ENCODE data around the gene USO1. TPM values are rescaled to one million over a fixed set of nuclear protein-coding genes. Genes with fewer than 3 reads are reported as not detected.
A peak's percentile ranks its signal among the peaks of the same experiment; 100 is the strongest.
"Not testable (repeated sequence)": the region's sequence is repeated elsewhere in the genome, so short reads cannot be mapped to it uniquely, and the experiment has no call there.

USO1 gene
- total RNA-seq, 1 experiment from 2014 or later: 28.1 TPM

- no peak for DNase-seq (ENCODE audit: low read depth)
- in situ Hi-C loops (cut with HindIII; ENCODE audit: low pct_unique_long_range_greater_than_20kb, low sequenced_read_pairs): no loop called here
Measured at GRCh38 chr4:75737398-75737797, 13.0 kb downstream of the USO1 start.

GRCh38 chr4:75741027-75741426, 16.6 kb downstream of the USO1 start:
- no peak for DNase-seq (ENCODE audit: low read depth)
- in situ Hi-C loops (cut with HindIII; ENCODE audit: low pct_unique_long_range_greater_than_20kb, low sequenced_read_pairs): no loop called here

- DNase-seq (ENCODE audit: low read depth): no peak
- in situ Hi-C loops (cut with HindIII; ENCODE audit: low pct_unique_long_range_greater_than_20kb, low sequenced_read_pairs): no loop called here
Measured at GRCh38 chr4:75742451-75742850, 18.1 kb downstream of the USO1 start.

GRCh38 chr4:75745161-75745560, 20.8 kb downstream of the USO1 start:
- in situ Hi-C loops (cut with HindIII; ENCODE audit: low pct_unique_long_range_greater_than_20kb, low sequenced_read_pairs): no loop called here
- DNase-seq (ENCODE audit: low read depth): no peak

- no peak for DNase-seq (ENCODE audit: low read depth)
- in situ Hi-C loops (cut with HindIII; ENCODE audit: low pct_unique_long_range_greater_than_20kb, low sequenced_read_pairs): no loop called here
Measured at GRCh38 chr4:75745721-75746199, 21.4 kb downstream of the USO1 start.

- in situ Hi-C loops (cut with HindIII; ENCODE audit: low pct_unique_long_range_greater_than_20kb, low sequenced_read_pairs): no loop called here
- DNase-seq (ENCODE audit: low read depth): no peak
Measured at GRCh38 chr4:75752637-75753036, 28.3 kb downstream of the USO1 start.

- in situ Hi-C loops (cut with HindIII; ENCODE audit: low pct_unique_long_range_greater_than_20kb, low sequenced_read_pairs): no loop called here
- no peak for DNase-seq (ENCODE audit: low read depth)
Measured at GRCh38 chr4:75769036-75769435, 44.7 kb downstream of the USO1 start.

- in situ Hi-C loops (cut with HindIII; ENCODE audit: low pct_unique_long_range_greater_than_20kb, low sequenced_read_pairs): no loop called here
- DNase-seq (ENCODE audit: low read depth): no peak
Measured at GRCh38 chr4:75771607-75772006, 47.2 kb downstream of the USO1 start.

GRCh38 chr4:75777589-75777988, 53.2 kb downstream of the USO1 start:
- no peak for DNase-seq (ENCODE audit: low read depth)
- in situ Hi-C loops (cut with HindIII; ENCODE audit: low pct_unique_long_range_greater_than_20kb, low sequenced_read_pairs): no loop called here

- DNase-seq (ENCODE audit: low read depth): no peak
- in situ Hi-C loops (cut with HindIII; ENCODE audit: low pct_unique_long_range_greater_than_20kb, low sequenced_read_pairs): no loop called here
Measured at GRCh38 chr4:75779105-75779757, 54.9 kb downstream of the USO1 start.

- in situ Hi-C loops (cut with HindIII; ENCODE audit: low pct_unique_long_range_greater_than_20kb, low sequenced_read_pairs): no loop called here
- DNase-seq (ENCODE audit: low read depth): no peak
Measured at GRCh38 chr4:75781305-75781704, 56.9 kb downstream of the USO1 start.

- in situ Hi-C loops (cut with HindIII; ENCODE audit: low pct_unique_long_range_greater_than_20kb, low sequenced_read_pairs): no loop called here
- DNase-seq (ENCODE audit: low read depth): peak; percentile 23
Measured at GRCh38 chr4:75786526-75786925, 62.1 kb downstream of the USO1 start.

GRCh38 chr4:75786938-75787337, 62.6 kb downstream of the USO1 start:
- in situ Hi-C loops (cut with HindIII; ENCODE audit: low pct_unique_long_range_greater_than_20kb, low sequenced_read_pairs): no loop called here
- DNase-seq (ENCODE audit: low read depth): no peak

- in situ Hi-C loops (cut with HindIII; ENCODE audit: low pct_unique_long_range_greater_than_20kb, low sequenced_read_pairs): no loop called here
- DNase-seq (ENCODE audit: low read depth): no peak
Measured at GRCh38 chr4:75790024-75790423, 65.6 kb downstream of the USO1 start.

GRCh38 chr4:75800972-75801371, 76.6 kb downstream of the USO1 start:
- DNase-seq (ENCODE audit: low read depth): peak; percentile 25
- in situ Hi-C loops (cut with HindIII; ENCODE audit: low pct_unique_long_range_greater_than_20kb, low sequenced_read_pairs): no loop called here

GRCh38 chr4:75806035-75806434, 81.7 kb downstream of the USO1 start:
- in situ Hi-C loops (cut with HindIII; ENCODE audit: low pct_unique_long_range_greater_than_20kb, low sequenced_read_pairs); DNase-seq (ENCODE audit: low read depth): not testable (repeated sequence)

- no peak for DNase-seq (ENCODE audit: low read depth)
- in situ Hi-C loops (cut with HindIII; ENCODE audit: low pct_unique_long_range_greater_than_20kb, low sequenced_read_pairs): no loop called here
Measured at GRCh38 chr4:75817901-75818300, 93.5 kb downstream of the USO1 start.

- in situ Hi-C loops (cut with HindIII; ENCODE audit: low pct_unique_long_range_greater_than_20kb, low sequenced_read_pairs): no loop called here
Measured at GRCh38 chr4:75819121-75819520, 94.7 kb downstream of the USO1 start.

GRCh38 chr4:75820197-75820596, 95.8 kb downstream of the USO1 start:
- in situ Hi-C loops (cut with HindIII; ENCODE audit: low pct_unique_long_range_greater_than_20kb, low sequenced_read_pairs): no loop called here
- no peak for DNase-seq (ENCODE audit: low read depth)

More at GRCh38 chr4:75819121-75819520, 94.7 kb downstream of the USO1 start:
- DNase-seq (ENCODE audit: low read depth): no peak

GRCh38 chr4:75820676-75821075, 96.3 kb downstream of the USO1 start:
- DNase-seq (ENCODE audit: low read depth): no peak
- in situ Hi-C loops (cut with HindIII; ENCODE audit: low pct_unique_long_range_greater_than_20kb, low sequenced_read_pairs): no loop called here
